Prostate gland (tissue), 2 donors: ENCODE results near the gene TLR1.

Experiments used
- CTCF ChIP-seq, 4 experiments: fragments of 200-600 bp in 2 of 4; fragments of 450-650 bp in 2 of 4; sonication (generic) in 2 of 4; IDR thresholded peaks; 1 replicate in 3 of 4; 2 replicates in 1 of 4; pipeline ENCODE4 v1.5.1; 2016 to 2019; ENCODE audit warnings: antibody characterized with exemption in 4 of 4, mild to moderate bottlenecking in 2 of 4, moderate library complexity in 2 of 4
- POLR2AphosphoS5 ChIP-seq: sonication (generic); formaldehyde crosslinking; IDR thresholded peaks from one replicate; pipeline ENCODE4 v1.6.1; 2017; ENCODE audit warnings: antibody characterized with exemption

GRCh38 chr4:38791010-38791409 lies 13.6 kb downstream of the TLR1 start:
- TF ChIP-seq CTCF (IDR thresholded peaks at IDR 0.05), result no peak
- no peak for TF ChIP-seq POLR2AphosphoS5
